CD4-positive, alpha-beta memory T cell (primary cell): ENCODE measurements around the gene ELP5. TPM values are rescaled to one million over a fixed set of nuclear protein-coding genes. Genes with fewer than 3 reads are reported as not detected.

Experiments used
- CTCF ChIA-PET: fragments of 350-600 bp; sonication (Branson Sonifier 250); formaldehyde crosslinking; loops from one replicate; lab custom pipeline; 2021; ENCODE audit warnings: inconsistent platforms; ENCODE audit not compliant: partially characterized antibody; lab: Charles Lee
- POLR2A ChIA-PET: fragments of 350-600 bp; sonication (Branson Sonifier 250); formaldehyde crosslinking; loops from one replicate; lab custom pipeline; 2021; ENCODE audit not compliant: partially characterized antibody; lab: Charles Lee
- DNase-seq, 5 donors: peaks; one replicate each; pipeline versions ENCODE4 v3.0.0 to v3.0.0-alpha.2; 2020 to 2022; ENCODE audit warnings: mixed read lengths in 1 of 5
- H3K27ac ChIP-seq: one replicate; pipeline ENCODE4 v1.7.0; 2013; ENCODE audit warnings: low read depth, low read length
- H3K27me3 ChIP-seq: 2 replicates; pipeline ENCODE4 v1.7.0; 2013; ENCODE audit warnings: mild to moderate bottlenecking, low read length, moderate library complexity; ENCODE audit not compliant: insufficient read depth
- H3K36me3 ChIP-seq: 2 replicates; pipeline ENCODE4 v1.7.0; 2013; ENCODE audit warnings: mild to moderate bottlenecking, low read length, moderate library complexity; ENCODE audit not compliant: insufficient read depth
- H3K4me1 ChIP-seq: 2 replicates; pipeline ENCODE4 v1.7.0; 2013; ENCODE audit warnings: mild to moderate bottlenecking, low read length, moderate library complexity; ENCODE audit not compliant: insufficient read depth
- H3K4me3 ChIP-seq, 2 donors: one replicate each; pipeline ENCODE4 v1.7.0; 2013; ENCODE audit warnings: low read length in 2 of 2, mild to moderate bottlenecking in 1 of 2
- H3K9me3 ChIP-seq, 2 donors: one replicate each; pipeline ENCODE4 v1.7.0; 2013; ENCODE audit warnings: low read length in 2 of 2, control low read depth in 1 of 2; ENCODE audit not compliant: control insufficient read depth in 1 of 2
- H3K27ac Mint-ChIP-seq, 7 donors: one replicate each; pipeline ENCODE4 v1.8.0; 2020 to 2021; ENCODE audit warnings: mixed read lengths in 7 of 7, mild to moderate bottlenecking in 6 of 7, inconsistent platforms in 3 of 7, moderate library complexity in 3 of 7
- H3K27me3 Mint-ChIP-seq, 2 donors: one replicate each; pipeline ENCODE4 v1.8.0; 2020 to 2021; ENCODE audit warnings: mixed read lengths in 2 of 2
- H3K36me3 Mint-ChIP-seq, 2 donors: one replicate each; pipeline ENCODE4 v1.8.0; 2020 to 2021; ENCODE audit warnings: mixed read lengths in 2 of 2, inconsistent platforms in 1 of 2, mild to moderate bottlenecking in 1 of 2
- H3K4me1 Mint-ChIP-seq, 4 donors: one replicate each; pipeline ENCODE4 v1.8.0; 2020 to 2021; ENCODE audit warnings: mixed read lengths in 4 of 4, mild to moderate bottlenecking in 1 of 4
- H3K4me3 Mint-ChIP-seq, 8 donors: one replicate each; pipeline ENCODE4 v1.8.0; 2020 to 2021; ENCODE audit warnings: mixed read lengths in 8 of 8, mild to moderate bottlenecking in 7 of 8, moderate library complexity in 6 of 8, inconsistent platforms in 3 of 8
- H3K9me3 Mint-ChIP-seq, 8 donors: one replicate each; pipeline ENCODE4 v1.8.0; 2020 to 2021; ENCODE audit warnings: mixed read lengths in 8 of 8, mild to moderate bottlenecking in 5 of 8, inconsistent platforms in 3 of 8, moderate library complexity in 1 of 8
- intact Hi-C: fragments of 100-400 bp; cut with micrococcal nuclease; formaldehyde crosslinking; loops from one replicate; pipeline ENCODE4 v1.15.1; 2023
- polyA plus RNA-seq, 2 donors: library from polyadenylated mRNA; unstranded; fragments of 300-500 nt; fragmentation: Illumina TruSeq; gene quantifications; one replicate each; pipeline ENCODE4 v1.2.3, GENCODE V29; 2021
- total RNA-seq, 2 experiments: library from RNA; stranded (reverse); gene quantifications; one replicate each; pipeline ENCODE4 v1.2.3, GENCODE V29; 2021

ELP5 gene
- total and polyA plus RNA-seq, 4 experiments from 2014 or later, result 29.8 to 71.3 (median 49.4) TPM

DNA sequence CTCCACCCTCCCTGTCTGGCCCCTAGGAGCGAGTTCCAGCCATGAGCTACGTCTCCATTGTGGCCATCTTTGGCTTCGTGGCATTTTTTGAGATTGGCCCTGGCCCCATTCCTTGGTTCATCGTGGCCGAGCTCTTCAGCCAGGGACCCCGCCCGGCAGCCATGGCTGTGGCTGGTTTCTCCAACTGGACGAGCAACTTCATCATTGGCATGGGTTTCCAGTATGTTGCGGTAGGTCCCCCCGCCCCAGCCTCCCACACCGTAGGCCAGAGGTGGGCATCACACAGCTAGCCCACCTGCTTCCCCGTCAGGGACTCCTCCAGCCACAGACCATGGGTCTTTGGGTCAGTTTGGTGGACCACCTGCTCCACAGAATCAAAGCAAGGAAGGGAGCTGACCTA, 33.7 kb downstream of the ELP5 start:
- peaks cover 20% of the 10 kb centered on the region for H3K4me1 ChIP-seq
- Mint-ChIP-seq H3K27me3 (peaks cover 19 to 21% of the 10 kb centered on the region in 2 donors), H3K4me3 (no peak overlapping the region), H3K27ac (no peak overlapping the region), H3K36me3 (no peaks in the 10 kb centered on the region), H3K4me1 (peaks cover 3 to 21% (median 14%) of the 10 kb centered on the region in 4 donors), H3K9me3 (no peaks in the 10 kb centered on the region)
- H3K27me3 ChIP-seq, result peaks cover 10% of the 10 kb centered on the region
- H3K4me3 ChIP-seq, result no peak overlapping the region
- ChIA-PET CTCF (interaction anchor here (0.9 to 3.7 kb wide), 4 partner anchors 11 to 238 kb away, joined by 3 to 15 read pairs (median 4); no protein-coding TSS in a partner anchor), POLR2A (interaction anchor here (1.2 to 1.5 kb wide), 3 partner anchors 11 to 65 kb away, joined by 3 to 4 read pairs (median 3); no protein-coding TSS in a partner anchor)
- no peaks in the 10 kb centered on the region for H3K36me3 ChIP-seq
- intact Hi-C loops, result no loop called here
- DNase-seq, result no peak
- no peak overlapping the region for H3K27ac ChIP-seq
- no peaks in the 10 kb centered on the region for H3K9me3 ChIP-seq

DNA sequence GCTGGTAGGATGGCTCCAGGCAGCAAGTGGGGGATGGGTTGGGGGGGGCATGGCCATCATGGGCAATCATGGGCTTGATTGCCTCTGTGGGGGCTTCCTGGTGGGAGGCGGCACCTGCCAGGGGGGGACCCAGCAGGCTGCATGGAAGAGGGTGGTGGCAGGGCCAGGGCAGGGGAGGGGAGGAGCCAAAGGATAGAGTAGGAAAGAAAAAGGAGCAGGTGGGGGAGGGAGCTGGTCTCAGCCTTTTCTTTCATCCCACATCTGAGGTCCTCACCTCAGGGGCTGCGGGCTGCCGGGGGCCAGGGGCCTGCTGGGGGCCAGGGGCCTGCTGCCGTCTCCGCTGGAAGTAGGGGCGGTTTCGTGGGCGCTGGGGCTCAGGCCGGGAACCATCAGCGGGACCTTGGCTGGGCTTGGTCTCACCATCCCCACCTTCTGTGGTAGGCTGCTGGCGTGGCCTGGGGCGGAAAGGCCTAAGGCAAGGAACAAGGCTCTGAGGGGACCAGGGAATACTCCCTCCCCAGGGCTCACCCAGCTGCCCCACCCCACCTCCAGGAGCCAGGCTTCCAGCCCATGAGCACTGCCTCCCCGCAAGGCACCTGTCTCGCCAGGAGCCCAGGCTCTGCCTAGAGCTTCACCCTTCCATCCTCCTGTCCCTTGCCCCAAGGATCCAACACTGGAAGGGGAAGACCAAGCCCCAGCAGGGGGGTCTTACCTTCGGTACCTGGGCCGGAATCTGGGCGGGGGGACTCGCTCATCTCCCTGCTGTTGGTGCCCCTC, 37.4 kb downstream of the ELP5 start:
- DNase-seq, result no peak
- Mint-ChIP-seq H3K36me3 (no peaks in the 10 kb centered on the region), H3K4me1 (peaks cover 0 to 12% (median 3%) of the 10 kb centered on the region in 4 donors), H3K27me3 (peaks cover 4 to 15% of the 10 kb centered on the region in 2 donors), H3K4me3 (no peak overlapping the region), H3K9me3 (no peaks in the 10 kb centered on the region), H3K27ac (no peak overlapping the region)
- intact Hi-C loops, result loop anchor here (10.0 kb wide), 1 partner anchor 155 kb away; no protein-coding TSS in a partner anchor
- no peak overlapping the region for H3K27ac ChIP-seq
- CTCF ChIA-PET, result interaction anchor here (0.6 kb wide), 1 partner anchor 8 kb away, joined by 3 read pairs; no protein-coding TSS in a partner anchor
- H3K36me3 ChIP-seq, result no peaks in the 10 kb centered on the region
- peaks cover 6% of the 10 kb centered on the region for H3K4me1 ChIP-seq
- POLR2A ChIA-PET, result no interaction called here
- H3K9me3 ChIP-seq, result no peaks in the 10 kb centered on the region
- H3K4me3 ChIP-seq, result no peak overlapping the region
- no peaks in the 10 kb centered on the region for H3K27me3 ChIP-seq

DNA sequence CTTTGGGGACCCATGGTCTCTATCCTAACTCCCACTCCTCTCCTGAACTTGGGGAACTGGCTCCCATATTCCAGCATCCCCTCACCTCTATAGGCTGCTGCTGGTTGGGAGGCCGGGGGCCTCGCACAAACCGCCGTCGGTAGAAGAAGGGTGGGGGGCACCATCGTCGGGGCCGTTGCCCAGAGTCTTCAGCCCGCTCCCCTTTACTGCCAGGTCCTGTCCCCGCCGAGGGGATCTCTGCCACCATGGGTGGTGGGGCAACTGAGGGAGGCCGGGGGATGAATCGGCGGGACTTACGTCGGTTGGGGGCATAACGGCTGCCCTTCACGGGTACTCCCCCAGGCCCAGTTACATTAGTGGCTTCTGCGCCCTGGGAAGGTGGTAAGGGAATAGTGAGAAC, 38.2 kb downstream of the ELP5 start:
- Histone ChIP-seq H3K4me1 (peaks cover 10% of the 10 kb centered on the region), H3K27me3 (no peaks in the 10 kb centered on the region), H3K27ac (no peak overlapping the region), H3K4me3 (no peak overlapping the region), H3K36me3 (no peaks in the 10 kb centered on the region), H3K9me3 (no peaks in the 10 kb centered on the region)
- H3K27me3 Mint-ChIP-seq, result peaks cover 5 to 16% of the 10 kb centered on the region in 2 donors
- H3K27ac Mint-ChIP-seq, result no peak overlapping the region
- no peak for DNase-seq
- peaks cover 2 to 17% (median 7%) of the 10 kb centered on the region in 4 donors for H3K4me1 Mint-ChIP-seq
- ChIA-PET POLR2A (interaction anchor here (1.4 kb wide), 1 partner anchor 51 kb away, joined by 3 read pairs; the partner anchor contains the start of gene PHF23), CTCF (no interaction called here)
- no peaks in the 10 kb centered on the region for H3K9me3 Mint-ChIP-seq
- H3K36me3 Mint-ChIP-seq, result no peaks in the 10 kb centered on the region
- intact Hi-C loops, result loop anchor here (10.0 kb wide), 1 partner anchor 155 kb away; no protein-coding TSS in a partner anchor
- H3K4me3 Mint-ChIP-seq, result no peak overlapping the region

DNA sequence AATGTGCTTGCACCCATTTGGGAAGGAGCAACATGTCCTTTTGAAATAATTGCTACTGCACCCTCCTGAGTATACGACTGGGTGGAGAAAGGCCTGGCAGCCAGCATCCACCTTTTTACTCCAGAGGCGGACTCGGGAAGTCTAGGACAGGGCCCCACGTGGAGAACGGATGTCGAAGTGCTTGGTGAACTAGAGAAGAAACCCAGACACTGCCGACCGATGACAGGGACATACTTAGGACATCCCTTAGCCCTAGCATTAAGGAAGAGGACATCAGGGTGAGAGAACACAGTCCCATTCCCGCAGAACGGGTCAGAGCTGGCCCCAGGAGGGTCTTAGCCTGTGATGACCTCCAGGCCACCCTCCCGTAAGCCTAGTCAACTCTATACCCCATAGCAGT, 38.7 kb downstream of the ELP5 start:
- H3K4me1 Mint-ChIP-seq, result peaks cover 4 to 22% (median 10%) of the 10 kb centered on the region in 4 donors

DNA sequence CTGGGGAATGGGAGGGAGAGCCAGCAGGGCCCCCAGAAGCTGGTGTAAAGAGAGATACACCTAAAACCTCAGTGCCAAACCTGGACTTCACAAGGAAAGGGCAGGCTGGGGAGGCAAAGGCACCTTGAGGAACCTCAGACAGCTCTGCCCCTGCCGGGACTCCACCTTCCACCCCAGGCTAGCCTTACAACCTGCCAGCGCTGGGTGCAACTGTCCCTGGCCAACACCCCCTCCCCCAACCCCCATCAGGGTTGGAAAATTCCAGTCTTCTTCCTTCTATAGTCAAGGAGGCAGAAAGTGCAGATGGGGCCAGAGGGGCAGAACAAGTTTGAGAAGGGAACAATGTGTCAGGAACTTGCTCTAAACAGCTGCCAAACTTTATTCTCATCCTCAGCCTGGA, 40.2 kb downstream of the ELP5 start:
- intact Hi-C loops, result loop anchor here (10.0 kb wide), 1 partner anchor 157 kb away; no protein-coding TSS in a partner anchor
- CTCF ChIA-PET, result interaction anchor here (1.2 to 1.8 kb wide), 3 partner anchors 10 to 246 kb away, joined by 3 to 6 read pairs (median 4); partner anchors contain the start of gene SLC2A4
- no peaks in the 10 kb centered on the region for H3K36me3 ChIP-seq
- no peaks in the 10 kb centered on the region for H3K27me3 ChIP-seq
- DNase-seq, result no peak
- H3K9me3 ChIP-seq, result no peaks in the 10 kb centered on the region
- Mint-ChIP-seq H3K4me1 (peaks cover 7 to 31% (median 18%) of the 10 kb centered on the region in 4 donors), H3K4me3 (no peak overlapping the region), H3K9me3 (no peaks in the 10 kb centered on the region), H3K27me3 (peaks cover 2 to 19% of the 10 kb centered on the region in 2 donors), H3K27ac (no peak overlapping the region), H3K36me3 (no peaks in the 10 kb centered on the region)
- no peak overlapping the region for H3K4me3 ChIP-seq
- peaks cover 26% of the 10 kb centered on the region for H3K4me1 ChIP-seq
- H3K27ac ChIP-seq, result no peak overlapping the region
- POLR2A ChIA-PET, result interaction anchor here (2.1 kb wide), 1 partner anchor 23 kb away, joined by 6 read pairs; the partner anchor contains the start of gene GPS2

More for the DNA sequence above, 38.7 kb downstream of the ELP5 start:
- no peak overlapping the region for H3K27ac Mint-ChIP-seq
- CTCF ChIA-PET, result interaction anchor here (1.2 to 1.5 kb wide), 2 partner anchors 8 to 238 kb away, joined by 3 to 4 read pairs; partner anchors contain the start of gene SLC2A4
- H3K36me3 ChIP-seq, result no peaks in the 10 kb centered on the region
- H3K4me1 ChIP-seq, result peaks cover 15% of the 10 kb centered on the region
- peaks cover 7 to 18% of the 10 kb centered on the region in 2 donors for H3K27me3 Mint-ChIP-seq
- no peak for DNase-seq
- no peak overlapping the region for H3K4me3 ChIP-seq
- POLR2A ChIA-PET, result interaction anchor here (1.4 kb wide), 1 partner anchor 52 kb away, joined by 3 read pairs; the partner anchor contains the start of gene PHF23
- no peaks in the 10 kb centered on the region for H3K27me3 ChIP-seq
- H3K9me3 Mint-ChIP-seq, result no peaks in the 10 kb centered on the region
- H3K36me3 Mint-ChIP-seq, result no peaks in the 10 kb centered on the region
- no peaks in the 10 kb centered on the region for H3K9me3 ChIP-seq
- H3K27ac ChIP-seq, result no peak overlapping the region
- H3K4me3 Mint-ChIP-seq, result no peak overlapping the region
- intact Hi-C loops, result loop anchor here (10.0 kb wide), 1 partner anchor 156 kb away; no protein-coding TSS in a partner anchor

DNA sequence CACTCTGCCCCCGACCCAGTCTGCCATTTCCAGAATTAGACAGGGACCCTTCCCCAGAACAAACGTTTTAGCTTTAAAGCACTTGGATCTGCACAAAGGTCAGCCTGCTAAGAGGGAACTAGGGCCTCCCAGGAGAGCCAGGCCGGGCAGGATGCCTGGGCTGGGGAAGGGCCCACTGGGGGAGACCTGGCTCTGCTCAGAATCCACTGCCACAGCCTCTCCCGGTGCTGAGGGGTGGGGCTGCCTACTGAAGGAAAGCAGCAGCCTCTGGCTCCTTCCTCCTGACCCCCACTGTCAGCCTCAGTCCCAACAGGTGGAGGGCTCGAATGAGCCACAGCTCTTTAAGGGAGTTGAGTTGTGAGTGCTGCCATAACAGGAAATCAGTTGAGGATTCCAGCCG, 40.7 kb downstream of the ELP5 start:
- Mint-ChIP-seq H3K36me3 (no peaks in the 10 kb centered on the region), H3K27ac (peak overlapping the region in 1 of 7 donors; percentile 13), H3K4me1 (peaks cover 7 to 31% (median 18%) of the 10 kb centered on the region in 4 donors), H3K27me3 (peaks cover 2 to 19% of the 10 kb centered on the region in 2 donors), H3K9me3 (no peaks in the 10 kb centered on the region), H3K4me3 (peak overlapping the region in 3 of 8 donors; percentile 59 to 76 (median 68))
- Histone ChIP-seq H3K4me3 (no peak overlapping the region), H3K9me3 (no peaks in the 10 kb centered on the region), H3K27ac (no peak overlapping the region), H3K27me3 (no peaks in the 10 kb centered on the region), H3K4me1 (peaks cover 26% of the 10 kb centered on the region), H3K36me3 (no peaks in the 10 kb centered on the region)
- CTCF ChIA-PET, result interaction anchor here (1.1 to 1.8 kb wide), 2 partner anchors 71 to 247 kb away, joined by 6 read pairs; no protein-coding TSS in a partner anchor
- DNase-seq, result no peak
- POLR2A ChIA-PET, result interaction anchor here (2.1 kb wide), 1 partner anchor 23 kb away, joined by 6 read pairs; the partner anchor contains the start of gene GPS2
- intact Hi-C loops, result loop anchor here (10.0 kb wide), 1 partner anchor 158 kb away; no protein-coding TSS in a partner anchor
